Stimulated activated naive B cell treated with anti-CD40 and anti-IgM and Interleukin-4, amounts not matched to agents 10 μg/mL and 1 μg/mL and 100 μg/mL, for 72 hours (primary cell): Measurements from ENCODE around the gene ZNF768.
"Not testable (repeated sequence)": the region's sequence is repeated elsewhere in the genome, so short reads cannot be mapped to it uniquely, and the experiment has no call there.

Experiments used
- ATAC-seq, 2 donors: fragments of 150-1000 bp; cut with Tn5 transposase; replicated peaks; 2 replicates each; pipeline ENCODE4 v1.10.0; 2021; ENCODE audit warnings: moderate library complexity in 1 of 2
- DNase-seq: peaks from one replicate; pipeline ENCODE4 v3.0.0; 2021
- H3K27ac Mint-ChIP-seq: one replicate; pipeline ENCODE4 v1.8.0; 2022; ENCODE audit warnings: mild to moderate bottlenecking, mixed read lengths
- H3K27me3 Mint-ChIP-seq, 2 donors: one replicate each; pipeline ENCODE4 v1.8.0; 2022; ENCODE audit warnings: mixed read lengths in 2 of 2
- H3K36me3 Mint-ChIP-seq, 2 donors: one replicate each; pipeline ENCODE4 v1.8.0; 2022; ENCODE audit warnings: mixed read lengths in 2 of 2, mild to moderate bottlenecking in 1 of 2
- H3K4me1 Mint-ChIP-seq, 2 donors: one replicate each; pipeline ENCODE4 v1.8.0; 2022; ENCODE audit warnings: mixed read lengths in 2 of 2, mild to moderate bottlenecking in 1 of 2
- H3K4me3 Mint-ChIP-seq, 2 donors: one replicate each; pipeline ENCODE4 v1.8.0; 2022; ENCODE audit warnings: mild to moderate bottlenecking in 2 of 2, mixed read lengths in 2 of 2, moderate library complexity in 1 of 2
- H3K9me3 Mint-ChIP-seq, 2 donors: one replicate each; pipeline ENCODE4 v1.8.0; 2022; ENCODE audit warnings: mixed read lengths in 2 of 2, mild to moderate bottlenecking in 1 of 2

ZNF768 gene

GRCh38 chr16:30546115-30546514 lies 19.7 kb upstream of the ZNF768 start:
- H3K4me3 Mint-ChIP-seq: no peak overlapping the region
- H3K36me3 Mint-ChIP-seq: peaks cover 6 to 9% of the 10 kb centered on the region in 2 donors
- ATAC-seq (no peak), DNase-seq (no peak)
- H3K4me1 Mint-ChIP-seq: peaks cover 7 to 28% of the 10 kb centered on the region in 2 donors
- no peaks in the 10 kb centered on the region for H3K9me3 Mint-ChIP-seq
- no peak overlapping the region for H3K27ac Mint-ChIP-seq
- no peaks in the 10 kb centered on the region for H3K27me3 Mint-ChIP-seq

GRCh38 chr16:30543067-30543466 lies 16.7 kb upstream of the ZNF768 start:
- Mint-ChIP-seq H3K27me3 (no peaks in the 10 kb centered on the region), H3K27ac (no peak overlapping the region), H3K4me3 (no peak overlapping the region), H3K9me3 (no peaks in the 10 kb centered on the region), H3K36me3 (peaks cover 17 to 22% of the 10 kb centered on the region in 2 donors), H3K4me1 (peaks cover 12 to 22% of the 10 kb centered on the region in 2 donors)
- DNase-seq (no peak), ATAC-seq (no peak)

- H3K27ac Mint-ChIP-seq: no peak overlapping the region
- no peak overlapping the region for H3K4me3 Mint-ChIP-seq
- H3K9me3 Mint-ChIP-seq: no peaks in the 10 kb centered on the region
- peaks cover 21 to 29% of the 10 kb centered on the region in 2 donors for H3K36me3 Mint-ChIP-seq
- DNase-seq: no peak
- H3K4me1 Mint-ChIP-seq: peaks cover 14 to 22% of the 10 kb centered on the region in 2 donors
- no peak for ATAC-seq
- no peaks in the 10 kb centered on the region for H3K27me3 Mint-ChIP-seq
Measured at GRCh38 chr16:30541502-30542329, 15.3 kb upstream of the ZNF768 start.

GRCh38 chr16:30540916-30541464 lies 14.6 kb upstream of the ZNF768 start:
- Mint-ChIP-seq H3K4me1 (peaks cover 13 to 22% of the 10 kb centered on the region in 2 donors), H3K36me3 (peaks cover 23 to 35% of the 10 kb centered on the region in 2 donors)
- not testable (repeated sequence) for H3K27me3 Mint-ChIP-seq, H3K27ac Mint-ChIP-seq, DNase-seq, H3K9me3 Mint-ChIP-seq, H3K4me3 Mint-ChIP-seq
- ATAC-seq: peak; percentile 33 to 36

- not testable (repeated sequence) for DNase-seq, H3K27me3 Mint-ChIP-seq, H3K9me3 Mint-ChIP-seq, ATAC-seq, H3K4me3 Mint-ChIP-seq
- peak overlapping the region; percentile 59 for H3K27ac Mint-ChIP-seq
- peaks cover 11 to 25% of the 10 kb centered on the region in 2 donors for H3K4me1 Mint-ChIP-seq
- peaks cover 23 to 42% of the 10 kb centered on the region in 2 donors for H3K36me3 Mint-ChIP-seq
Measured at GRCh38 chr16:30539986-30540526, 13.7 kb upstream of the ZNF768 start.

- Mint-ChIP-seq H3K4me3 (no peak overlapping the region), H3K9me3 (no peaks in the 10 kb centered on the region)
Measured at GRCh38 chr16:30539000-30539964, 12.9 kb upstream of the ZNF768 start.

GRCh38 chr16:30536391-30537024 lies 10.1 kb upstream of the ZNF768 start:
- peak overlapping the region; percentile 92 to 100 for H3K4me3 Mint-ChIP-seq
- H3K27me3 Mint-ChIP-seq: not testable (repeated sequence)

More at GRCh38 chr16:30539000-30539964, 12.9 kb upstream of the ZNF768 start:
- ATAC-seq (no peak), DNase-seq (no peak)
- no peaks in the 10 kb centered on the region for H3K27me3 Mint-ChIP-seq
- peaks cover 23 to 45% of the 10 kb centered on the region in 2 donors for H3K36me3 Mint-ChIP-seq
- H3K4me1 Mint-ChIP-seq: peaks cover 11 to 27% of the 10 kb centered on the region in 2 donors
- H3K27ac Mint-ChIP-seq: peak overlapping the region; percentile 59

GRCh38 chr16:30535777-30536190 lies 9.4 kb upstream of the ZNF768 start:
- DNase-seq (peak; percentile 45), ATAC-seq (peak; percentile 59 to 72)
- Mint-ChIP-seq H3K4me1 (peaks cover 15 to 36% of the 10 kb centered on the region in 2 donors), H3K36me3 (peaks cover 36 to 50% of the 10 kb centered on the region in 2 donors), H3K4me3 (peak overlapping the region; percentile 92 to 100), H3K27me3 (no peaks in the 10 kb centered on the region), H3K27ac (peak overlapping the region; percentile 100), H3K9me3 (no peaks in the 10 kb centered on the region)

More at GRCh38 chr16:30536391-30537024, 10.1 kb upstream of the ZNF768 start:
- DNase-seq, H3K9me3 Mint-ChIP-seq, ATAC-seq: not testable (repeated sequence)
- Mint-ChIP-seq H3K4me1 (peaks cover 15 to 32% of the 10 kb centered on the region in 2 donors), H3K27ac (peak overlapping the region; percentile 100), H3K36me3 (peaks cover 34 to 45% of the 10 kb centered on the region in 2 donors)

- no peaks in the 10 kb centered on the region for H3K9me3 Mint-ChIP-seq
- H3K27ac Mint-ChIP-seq: peak overlapping the region; percentile 100
- H3K4me1 Mint-ChIP-seq: peaks cover 15 to 41% of the 10 kb centered on the region in 2 donors
- ATAC-seq: peak; percentile 28 to 36
- H3K27me3 Mint-ChIP-seq: no peaks in the 10 kb centered on the region
- no peak for DNase-seq
- H3K4me3 Mint-ChIP-seq: peak overlapping the region; percentile 92 to 100
- H3K36me3 Mint-ChIP-seq: peaks cover 38 to 52% of the 10 kb centered on the region in 2 donors
Measured at GRCh38 chr16:30535106-30535776, 8.9 kb upstream of the ZNF768 start.

GRCh38 chr16:30534368-30535105 lies 8.2 kb upstream of the ZNF768 start, which contains the start of gene ZNF747:
Gene ZNF747 (minus strand): TSS chr16:30534858. CDS start chr16:30534679, 179 bp downstream.
- Mint-ChIP-seq H3K4me1 (peaks cover 13 to 42% of the 10 kb centered on the region in 2 donors), H3K36me3 (peaks cover 38 to 47% of the 10 kb centered on the region in 2 donors), H3K27me3 (no peaks in the 10 kb centered on the region), H3K4me3 (peak within 1 kb of the TSS; percentile 92 to 100), H3K9me3 (no peaks in the 10 kb centered on the region), H3K27ac (peak within 1 kb of the TSS; percentile 100)
- DNase-seq (peak; percentile 84), ATAC-seq (peak; percentile 85 to 89)

- H3K4me3 Mint-ChIP-seq: peak overlapping the region; percentile 92 to 100
- no peak for DNase-seq
- no peaks in the 10 kb centered on the region for H3K27me3 Mint-ChIP-seq
- peaks cover 13 to 49% of the 10 kb centered on the region in 2 donors for H3K4me1 Mint-ChIP-seq
- no peaks in the 10 kb centered on the region for H3K9me3 Mint-ChIP-seq
- peak overlapping the region; percentile 100 for H3K27ac Mint-ChIP-seq
- peak; percentile 4 to 5 for ATAC-seq
- peaks cover 35 to 42% of the 10 kb centered on the region in 2 donors for H3K36me3 Mint-ChIP-seq
Measured at GRCh38 chr16:30533748-30534367, 7.5 kb upstream of the ZNF768 start.

- H3K27me3 Mint-ChIP-seq: no peaks in the 10 kb centered on the region
- DNase-seq (no peak), ATAC-seq (no peak)
- peaks cover 29 to 37% of the 10 kb centered on the region in 2 donors for H3K36me3 Mint-ChIP-seq
- peak overlapping the region; percentile 80 to 100 for H3K4me3 Mint-ChIP-seq
- H3K27ac Mint-ChIP-seq: peak overlapping the region; percentile 84
- H3K9me3 Mint-ChIP-seq: no peaks in the 10 kb centered on the region
- peaks cover 17 to 56% of the 10 kb centered on the region in 2 donors for H3K4me1 Mint-ChIP-seq
Measured at GRCh38 chr16:30533146-30533522, 6.8 kb upstream of the ZNF768 start.
